Endodermal cell (in vitro differentiated cells): ENCODE results near the gene PDE7B. TPM values are rescaled to one million over a fixed set of nuclear protein-coding genes. Genes with fewer than 3 reads are reported as not detected.

Source experiments
- DNase-seq: peaks from one replicate; pipeline ENCODE4 v3.0.0-alpha.2; 2017
- H3K27ac ChIP-seq: 2 replicates; pipeline ENCODE4 v1.5.1; 2013; ENCODE audit warnings: mild to moderate bottlenecking, low read depth, low read length, moderate library complexity
- H3K27me3 ChIP-seq: 2 replicates; pipeline ENCODE4 v1.6.1; 2013; ENCODE audit warnings: mild to moderate bottlenecking, low read length, moderate library complexity; ENCODE audit not compliant: insufficient read depth, control insufficient read depth, poor library complexity, severe bottlenecking
- H3K36me3 ChIP-seq: 2 replicates; pipeline ENCODE4 v1.7.0; 2013; ENCODE audit warnings: mild to moderate bottlenecking, low read length, moderate library complexity; ENCODE audit not compliant: control insufficient read depth, insufficient read depth
- H3K4me1 ChIP-seq: one replicate; pipeline ENCODE4 v1.7.0; 2013; ENCODE audit warnings: low read length; ENCODE audit not compliant: control insufficient read depth, insufficient read depth
- H3K4me3 ChIP-seq: 2 replicates; pipeline ENCODE4 v1.5.1; 2013; ENCODE audit warnings: mild to moderate bottlenecking, low read length, moderate library complexity
- H3K9ac ChIP-seq: 2 replicates; pipeline ENCODE4 v1.6.1; 2013; ENCODE audit warnings: mild to moderate bottlenecking, low read length, moderate library complexity; ENCODE audit not compliant: poor library complexity, severe bottlenecking; ENCODE audit errors: extremely low read depth
- H3K9me3 ChIP-seq: 2 replicates; pipeline ENCODE4 v1.6.1; 2013; ENCODE audit warnings: mild to moderate bottlenecking, low read length, moderate library complexity; ENCODE audit not compliant: control insufficient read depth
- H3K27ac Mint-ChIP-seq: 2 replicates; pipeline ENCODE4 v1.8.0; 2020; ENCODE audit warnings: mixed read lengths
- H3K27me3 Mint-ChIP-seq: 2 replicates; pipeline ENCODE4 v1.8.0; 2021; ENCODE audit warnings: mild to moderate bottlenecking, mixed read lengths; ENCODE audit not compliant: insufficient read depth
- H3K36me3 Mint-ChIP-seq: 2 replicates; pipeline ENCODE4 v1.8.0; 2020; ENCODE audit warnings: low read depth, mixed read lengths
- H3K4me1 Mint-ChIP-seq: 2 replicates; pipeline ENCODE4 v1.8.0; 2020; ENCODE audit warnings: mixed read lengths
- H3K4me3 Mint-ChIP-seq: 2 replicates; pipeline ENCODE4 v1.8.0; 2020; ENCODE audit warnings: mild to moderate bottlenecking, moderate library complexity, mixed read lengths
- H3K9me3 Mint-ChIP-seq: 2 replicates; pipeline ENCODE4 v1.8.0; 2020; ENCODE audit warnings: mild to moderate bottlenecking, mixed read lengths
- CTCF ChIP-seq: fragments of 200-600 bp; sonication (generic); conservative IDR thresholded peaks from 2 replicates; pipeline ENCODE4 v1.5.0; 2021; ENCODE audit warnings: antibody characterized with exemption, mild to moderate bottlenecking
- WGBS, 2 experiments: methylation state at CpG; one replicate each; pipeline versions ENCODE4 v1.1.5 to v1.1.7; 2013; ENCODE audit warnings: missing lambda C conversion rate in 2 of 2, mixed read lengths in 1 of 2; ENCODE audit not compliant: insufficient coverage in 1 of 2, insufficient read length in 1 of 2; 5-methylcytosine and 5-hydroxymethylcytosine counted together
- total RNA-seq, 2 donors: library from RNA; stranded (reverse); fragmentation: NEBNext Ultra II Directional in 1 of 2; extraction: Animal tissue kit (Norgen Biotek cat#: 25700) in 1 of 2; gene quantifications; 2 replicates in 1 of 2; 3 replicates in 1 of 2; pipeline ENCODE4 v1.2.1, GENCODE V29; 2021

PDE7B gene
- total RNA-seq, 2 donors from 2014 or later, result 0.26 TPM; not detected in 1

DNA sequence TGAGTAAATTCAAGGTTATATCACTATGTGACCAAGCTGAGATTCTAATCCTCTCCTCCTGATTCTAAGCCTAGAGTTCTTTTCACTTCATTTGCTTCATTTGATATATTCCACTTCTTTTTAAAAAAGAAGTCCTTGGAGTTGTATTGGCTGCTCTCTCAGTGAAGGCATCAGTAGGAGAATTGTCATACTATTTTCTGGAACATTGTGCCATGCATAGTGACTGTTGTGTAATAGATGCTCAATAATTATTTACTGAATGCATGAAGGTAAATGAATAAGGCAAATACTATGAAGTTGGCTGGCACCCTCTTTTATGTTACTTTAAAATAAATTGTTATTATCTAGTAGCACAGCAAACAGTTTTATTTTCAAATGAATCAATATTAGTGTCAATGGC lies 209.3 kb downstream of the PDE7B start:
- no peaks in the 10 kb centered on the region for H3K27me3 Mint-ChIP-seq
- H3K9me3 Mint-ChIP-seq, result no peaks in the 10 kb centered on the region
- Histone ChIP-seq H3K36me3 (no peaks in the 10 kb centered on the region), H3K27ac (no peak overlapping the region), H3K4me3 (no peak overlapping the region), H3K9ac (no peak overlapping the region), H3K27me3 (no peaks in the 10 kb centered on the region), H3K4me1 (no peaks in the 10 kb centered on the region), H3K9me3 (no peaks in the 10 kb centered on the region)
- no peak for TF ChIP-seq CTCF
- peaks cover under 1% of the 10 kb centered on the region for H3K4me1 Mint-ChIP-seq
- H3K27ac Mint-ChIP-seq, result no peak overlapping the region
- no peak for DNase-seq
- no peaks in the 10 kb centered on the region for H3K36me3 Mint-ChIP-seq
- H3K4me3 Mint-ChIP-seq, result no peak overlapping the region

- no peaks in the 10 kb centered on the region for H3K9me3 Mint-ChIP-seq
- no peak for DNase-seq
- no peaks in the 10 kb centered on the region for H3K36me3 Mint-ChIP-seq
- Histone ChIP-seq H3K27me3 (no peaks in the 10 kb centered on the region), H3K9ac (no peak overlapping the region), H3K4me1 (no peaks in the 10 kb centered on the region), H3K27ac (no peak overlapping the region), H3K36me3 (no peaks in the 10 kb centered on the region), H3K4me3 (no peak overlapping the region), H3K9me3 (no peaks in the 10 kb centered on the region)
- H3K27ac Mint-ChIP-seq, result no peak overlapping the region
- H3K4me1 Mint-ChIP-seq, result peaks cover 2% of the 10 kb centered on the region
- 89 to 94% methylated on average over 4 to 5 of the region's 5 CpGs for WGBS, 2 experiments
- H3K4me3 Mint-ChIP-seq, result no peak overlapping the region
- TF ChIP-seq CTCF, result no peak
- no peaks in the 10 kb centered on the region for H3K27me3 Mint-ChIP-seq
Observed at GRCh38 chr6:136061701-136062100, 210.2 kb downstream of the PDE7B start.

GRCh38 chr6:136063096-136063495 lies 211.6 kb downstream of the PDE7B start:
- H3K9ac ChIP-seq, result no peak overlapping the region
- H3K27me3 ChIP-seq, result no peaks in the 10 kb centered on the region
- no peaks in the 10 kb centered on the region for H3K27me3 Mint-ChIP-seq
- peaks cover 2% of the 10 kb centered on the region for H3K9me3 Mint-ChIP-seq
- no peak overlapping the region for H3K4me3 ChIP-seq
- TF ChIP-seq CTCF, result no peak
- no peaks in the 10 kb centered on the region for H3K36me3 Mint-ChIP-seq
- H3K4me3 Mint-ChIP-seq, result no peak overlapping the region
- H3K9me3 ChIP-seq, result no peaks in the 10 kb centered on the region
- WGBS, 2 experiments, result 93 to 94% methylated on average over 3 of the region's 3 CpGs
- H3K36me3 ChIP-seq, result no peaks in the 10 kb centered on the region
- DNase-seq, result no peak
- peaks cover 12% of the 10 kb centered on the region for H3K4me1 Mint-ChIP-seq
- no peak overlapping the region for H3K27ac ChIP-seq
- no peak overlapping the region for H3K27ac Mint-ChIP-seq
- H3K4me1 ChIP-seq, result peaks cover 10% of the 10 kb centered on the region
